ENCODE data around the gene NTRK2.

NTRK2 gene

DNA sequence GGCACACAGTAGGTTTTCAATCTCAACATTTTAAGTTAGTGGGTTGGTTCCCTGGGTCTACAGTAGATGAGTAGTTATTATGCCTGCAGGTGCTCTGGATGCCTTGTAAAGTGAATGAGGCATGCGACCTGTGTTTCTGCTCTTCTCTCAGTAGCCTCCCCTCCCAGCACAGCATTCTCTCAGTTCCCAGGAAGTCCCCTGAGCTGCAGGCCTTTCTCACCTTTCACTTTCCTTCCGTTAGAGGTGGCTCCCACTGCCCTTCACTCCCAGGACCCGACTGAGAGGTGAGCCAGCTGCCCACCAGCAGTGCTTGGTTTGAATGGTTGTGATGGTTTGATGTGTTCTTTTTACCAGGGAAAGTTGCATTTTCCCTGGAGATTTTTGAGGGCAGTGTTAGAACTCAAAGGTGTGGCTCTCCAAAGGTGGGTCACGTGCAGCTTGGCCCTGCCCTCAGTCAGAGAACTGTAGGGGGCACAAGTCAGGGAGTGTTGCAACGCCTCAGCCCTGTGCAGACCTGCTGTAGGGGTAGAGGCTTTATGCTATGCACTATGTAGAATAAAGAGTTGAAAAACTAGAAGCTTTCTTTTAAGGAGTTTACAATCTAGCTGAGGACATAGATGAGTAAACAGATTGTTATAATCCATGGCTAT is 173.8 kb downstream of the NTRK2 start:
- TF ChIP-seq CTCF (IDR thresholded peaks at IDR 0.05; ENCODE audit: low read depth, low read length), result no peak
- DNase-seq (ENCODE audit: extremely low read depth, low read depth), result no peak

DNA sequence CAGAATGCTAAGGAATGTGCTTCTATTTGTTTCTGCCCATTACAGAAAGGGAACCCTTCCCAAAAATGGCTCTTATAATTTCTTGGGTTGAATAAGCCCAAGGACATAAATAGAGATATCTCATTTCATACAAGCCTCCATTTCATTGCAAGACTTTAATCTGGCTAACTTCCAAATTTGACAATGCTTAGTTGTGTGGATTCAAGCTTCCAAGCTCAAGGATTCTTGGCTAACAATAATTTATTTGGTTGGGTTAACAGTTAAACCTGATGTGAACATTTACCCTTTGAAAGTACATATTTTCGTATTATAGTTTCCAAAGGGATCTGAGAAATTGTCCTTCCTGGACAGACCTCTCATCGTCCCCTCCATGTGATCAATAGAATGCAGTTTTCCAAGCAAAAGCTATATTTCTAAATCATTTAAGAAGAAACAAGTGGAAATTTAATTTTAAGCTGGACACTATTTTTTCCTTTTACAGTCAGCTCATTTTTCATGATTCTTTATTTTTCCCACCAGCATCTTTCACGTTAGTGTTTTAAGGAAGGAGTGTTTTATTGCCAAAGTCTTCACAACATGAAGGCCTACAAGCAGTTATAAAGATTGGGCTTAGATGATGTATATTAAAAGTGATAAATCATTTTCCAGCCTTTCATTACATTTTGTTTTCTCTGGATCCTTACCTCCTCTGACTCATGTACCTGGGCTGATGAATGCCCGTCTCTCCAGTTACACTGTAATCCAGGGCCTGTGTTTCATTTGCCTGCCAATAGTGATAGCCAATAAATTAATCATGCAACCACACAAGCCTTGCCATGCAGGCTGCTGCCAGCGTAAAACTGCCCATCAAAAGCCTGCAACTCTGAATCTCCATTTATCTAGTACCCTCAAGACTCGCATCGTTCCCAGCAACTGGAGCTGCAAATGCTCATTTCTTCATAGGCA is 176.7 kb downstream of the NTRK2 start:
- no peak for TF ChIP-seq CTCF (IDR thresholded peaks at IDR 0.05; ENCODE audit: low read depth, low read length)
- no peak for DNase-seq (ENCODE audit: extremely low read depth, low read depth)

DNA sequence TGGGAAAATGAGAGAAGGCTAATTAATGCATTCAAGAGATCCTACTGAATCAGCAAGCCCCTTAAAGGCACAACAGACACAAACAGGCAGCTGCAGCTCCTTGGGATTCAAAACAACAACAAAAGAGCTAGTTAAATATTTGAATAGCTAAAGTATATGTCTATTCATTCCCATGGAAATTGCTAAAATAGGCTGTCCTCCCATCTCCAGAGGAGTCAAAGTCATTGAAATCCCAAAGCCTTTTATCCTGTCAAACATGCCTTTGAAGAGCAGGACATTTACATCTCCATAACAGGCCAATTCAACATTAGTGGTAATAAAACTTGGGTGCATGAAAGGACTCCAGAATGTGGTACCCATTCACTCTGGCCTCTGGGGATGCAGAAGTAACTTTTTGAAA is 177.4 kb downstream of the NTRK2 start:
- DNase-seq (ENCODE audit: extremely low read depth, low read depth), result no peak
- no peak for TF ChIP-seq CTCF (IDR thresholded peaks at IDR 0.05; ENCODE audit: low read depth, low read length)

GRCh38 chr9:84849049-84849448 is 179.5 kb downstream of the NTRK2 start:
- DNase-seq (ENCODE audit: extremely low read depth, low read depth), result no peak
- no peak for TF ChIP-seq CTCF (IDR thresholded peaks at IDR 0.05; ENCODE audit: low read depth, low read length)

DNA sequence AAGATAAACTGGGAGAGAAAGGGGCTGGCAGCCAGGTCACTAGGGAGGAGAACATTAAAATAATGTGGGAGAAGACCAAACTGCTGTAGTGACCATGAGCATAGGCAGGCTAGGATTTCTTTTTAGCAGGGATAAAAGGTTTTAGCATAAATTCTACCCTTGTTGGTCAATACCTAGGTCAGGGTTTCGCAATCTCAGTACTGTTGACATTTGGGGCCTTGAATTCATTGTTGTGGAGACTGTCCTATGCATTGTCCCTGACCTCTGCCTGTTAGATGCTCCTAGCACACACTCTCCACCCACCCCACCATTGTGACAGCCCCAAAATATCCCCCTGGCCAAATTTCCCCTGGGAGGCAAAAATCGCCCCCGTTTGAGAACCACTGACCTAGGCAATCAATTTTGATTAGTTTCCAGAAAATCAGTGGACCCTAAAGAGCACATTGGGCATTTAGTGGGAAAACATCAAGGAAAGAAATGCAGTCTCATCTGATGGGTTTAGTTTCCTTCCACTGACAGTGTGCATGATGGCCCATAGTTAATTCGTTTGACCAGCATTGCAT is 181.4 kb downstream of the NTRK2 start:
- no peak for DNase-seq (ENCODE audit: extremely low read depth, low read depth)
- TF ChIP-seq CTCF (IDR thresholded peaks at IDR 0.05; ENCODE audit: low read depth, low read length), result no peak

DNA sequence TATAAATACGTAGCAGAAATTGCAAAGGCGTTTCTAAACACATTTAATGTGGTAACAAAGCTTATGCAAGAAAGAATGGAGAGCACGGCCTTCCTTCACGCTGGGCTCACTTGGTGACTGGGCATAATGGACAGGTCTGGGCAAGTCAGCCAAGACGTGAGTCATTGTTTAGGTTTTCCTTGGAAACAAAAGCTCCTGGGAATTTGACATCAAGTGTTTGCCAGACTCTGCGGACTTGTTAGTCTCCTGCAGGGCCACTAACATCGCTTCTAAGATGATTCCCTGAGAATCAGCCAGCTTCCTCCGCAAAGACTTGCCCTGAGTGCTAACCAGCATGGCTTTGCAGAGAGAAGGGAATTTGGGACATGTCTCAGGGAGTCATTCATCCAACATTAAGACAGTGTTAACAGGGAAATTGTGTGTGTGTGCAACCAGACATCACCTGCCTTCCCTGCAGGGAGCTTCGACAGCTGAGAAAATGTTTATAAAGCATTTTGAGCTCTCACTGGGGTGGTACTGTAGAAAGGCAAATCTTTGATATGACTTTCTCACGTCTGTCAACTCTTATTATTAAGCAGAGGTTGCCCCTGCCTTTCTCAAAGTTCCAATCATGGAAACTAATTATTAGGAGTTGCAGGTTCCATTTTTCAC is 182.5 kb downstream of the NTRK2 start:
- TF ChIP-seq CTCF (IDR thresholded peaks at IDR 0.05; ENCODE audit: low read depth, low read length), result no peak
- DNase-seq (ENCODE audit: extremely low read depth, low read depth), result peak; percentile 90
